HG03565 (cell line): ENCODE results near the gene EFNA3.

Source experiments
- ATAC-seq: cut with Tn5 transposase; IDR thresholded peaks from one replicate; pipeline ENCODE4 v1.9.1; 2021; ENCODE audit warnings: mild to moderate bottlenecking, moderate library complexity; ENCODE audit not compliant: unreplicated experiment

Gene EFNA3

GRCh38 chr1:155078469-155079209 is at the start of gene EFNA3:
Gene EFNA3, plus strand, starts transcription at chr1:155078837. Its CDS starts 105 bp downstream, at chr1:155078942.
- ATAC-seq, result no peak

GRCh38 chr1:155029513-155030242 is 49.0 kb upstream of the EFNA3 start:
- no peak for ATAC-seq

GRCh38 chr1:155030243-155030795 is 48.3 kb upstream of the EFNA3 start:
- ATAC-seq, result no peak

- no peak for ATAC-seq
Measured at GRCh38 chr1:155030899-155031298, 47.7 kb upstream of the EFNA3 start.

- no peak for ATAC-seq
Measured at GRCh38 chr1:155032886-155033285, 45.8 kb upstream of the EFNA3 start.

GRCh38 chr1:155033524-155033923 is 45.1 kb upstream of the EFNA3 start, which contains the start of the genes DCST1 and DCST2:
Gene DCST1, plus strand, starts transcription at chr1:155033824. Its CDS starts 213 bp downstream, at chr1:155034037.
Gene DCST2, minus strand, starts transcription at chr1:155033781. Its CDS starts 80 bp downstream, at chr1:155033701.
- no peak for ATAC-seq

GRCh38 chr1:155034318-155035208 is 44.1 kb upstream of the EFNA3 start:
- ATAC-seq, result no peak

- no peak for ATAC-seq
Measured at GRCh38 chr1:155035936-155036335, 42.7 kb upstream of the EFNA3 start.

GRCh38 chr1:155037043-155037442 is 41.6 kb upstream of the EFNA3 start:
- no peak for ATAC-seq

- no peak for ATAC-seq
Measured at GRCh38 chr1:155037851-155038441, 40.7 kb upstream of the EFNA3 start.

- ATAC-seq, result no peak
Measured at GRCh38 chr1:155038602-155039307, 39.9 kb upstream of the EFNA3 start.

- ATAC-seq, result no peak
Measured at GRCh38 chr1:155039308-155039669, 39.3 kb upstream of the EFNA3 start.

- ATAC-seq, result no peak
Measured at GRCh38 chr1:155040358-155041093, 38.1 kb upstream of the EFNA3 start.

GRCh38 chr1:155042789-155043188 is 35.8 kb upstream of the EFNA3 start:
- ATAC-seq, result no peak

GRCh38 chr1:155043301-155043702 is 35.3 kb upstream of the EFNA3 start:
- no peak for ATAC-seq

GRCh38 chr1:155043793-155044192 is 34.8 kb upstream of the EFNA3 start:
- no peak for ATAC-seq

GRCh38 chr1:155044365-155044764 is 34.3 kb upstream of the EFNA3 start:
- ATAC-seq, result no peak

GRCh38 chr1:155044812-155045657 is 33.6 kb upstream of the EFNA3 start:
- ATAC-seq, result no peak
